Stimulated activated CD8-positive, alpha-beta memory T cell treated with anti-CD3 and anti-CD28 coated beads, Interleukin-7, amount 100 ng/mL, for 1 hour (primary cell): ENCODE measurements around the gene AKAP1.
A peak's percentile ranks its signal among the peaks of the same experiment; 100 is the strongest.
"Not testable (repeated sequence)": the region's sequence is repeated elsewhere in the genome, so short reads cannot be mapped to it uniquely, and the experiment has no call there.

ENCODE experiments used
- DNase-seq, 2 donors: peaks; one replicate each; pipeline ENCODE4 v3.0.0-alpha.2; 2020; ENCODE audit warnings: low read depth in 2 of 2

The AKAP1 gene

GRCh38 chr17:57075193-57075592 is 9.9 kb upstream of the AKAP1 start:
- DNase-seq = no peak

- DNase-seq = no peak
Observed at GRCh38 chr17:57075785-57076184, 9.3 kb upstream of the AKAP1 start.

DNA sequence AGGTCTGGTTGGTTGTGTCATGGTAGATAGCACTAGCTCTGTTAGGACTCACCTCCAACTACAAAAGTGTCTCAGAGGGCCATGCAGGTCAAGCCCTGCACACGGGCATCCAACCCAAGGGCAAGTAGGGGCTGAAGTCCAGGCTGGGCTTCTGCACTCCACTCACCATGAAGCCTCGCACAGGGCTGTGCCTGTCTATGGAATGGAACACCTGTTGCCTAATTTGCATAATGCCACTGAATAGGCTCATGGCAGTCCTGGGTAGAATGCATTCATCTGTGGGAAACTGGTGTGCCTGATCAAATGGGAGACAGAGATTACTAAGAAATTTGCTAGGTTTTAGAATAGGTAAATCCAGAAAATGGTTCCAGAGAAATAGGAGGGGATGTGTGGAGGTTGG is 8.0 kb upstream of the AKAP1 start:
- DNase-seq = no peak

GRCh38 chr17:57078274-57078673 is 6.8 kb upstream of the AKAP1 start:
- no peak for DNase-seq

DNA sequence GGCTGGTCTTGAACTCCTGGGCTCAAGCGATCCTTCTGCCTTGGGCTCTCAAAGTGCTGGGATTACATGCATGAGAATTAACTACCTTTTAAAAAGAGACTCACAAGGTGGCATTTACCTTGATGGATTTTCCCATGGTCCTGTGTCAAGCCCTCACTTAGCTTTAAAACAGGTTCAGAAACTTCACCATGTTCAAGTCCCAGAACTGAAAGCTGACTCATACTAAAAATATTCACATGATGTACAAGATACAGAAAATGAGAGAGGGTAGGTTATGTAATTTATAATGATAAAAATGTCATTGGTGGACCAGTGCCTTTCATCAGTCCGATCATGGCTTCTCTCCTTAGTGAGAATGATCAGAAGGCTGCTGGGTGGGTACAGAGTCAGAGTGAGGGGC is 4.3 kb upstream of the AKAP1 start:
- no peak for DNase-seq

DNA sequence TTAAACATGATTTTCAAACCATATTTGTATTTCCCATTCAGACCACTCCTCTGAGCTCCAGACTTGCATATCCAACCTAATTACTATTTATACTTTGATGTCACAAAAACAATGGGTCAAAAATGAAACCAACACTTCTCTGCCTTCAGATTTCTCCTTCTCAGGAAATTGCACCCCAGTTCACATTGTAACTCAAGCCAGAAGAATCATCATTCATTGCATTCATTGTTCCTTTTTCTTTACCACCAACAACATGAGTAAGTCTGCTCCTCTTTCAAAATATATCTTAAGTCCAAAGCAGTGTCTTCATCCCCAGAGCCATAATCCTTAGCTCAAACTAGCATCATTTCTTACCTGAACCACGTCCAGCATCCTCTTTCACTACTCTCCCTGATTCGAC is 2.6 kb upstream of the AKAP1 start:
- DNase-seq = no peak

DNA sequence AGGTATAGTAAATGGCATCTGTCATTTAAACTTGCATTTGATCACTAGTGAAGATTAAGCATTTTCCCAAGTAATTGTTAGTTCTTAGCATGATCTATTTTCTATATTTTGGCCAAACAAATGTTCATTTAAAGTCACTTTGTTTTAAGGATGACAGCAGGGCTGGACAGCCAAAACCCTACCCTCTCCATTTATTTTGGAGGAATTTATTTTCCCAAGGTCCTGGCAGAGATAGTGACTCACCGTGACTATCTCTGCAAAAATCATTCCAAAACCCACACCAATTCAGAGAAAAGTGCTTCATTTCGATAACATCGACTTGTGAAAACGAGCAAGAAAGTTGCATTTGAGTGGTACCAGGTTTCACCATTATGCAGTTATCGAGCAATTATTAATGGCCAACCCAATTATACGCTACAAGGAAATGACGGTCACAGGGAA is 665 bp upstream of the AKAP1 start:
- no peak for DNase-seq

GRCh38 chr17:57085448-57086068 is 512 bp downstream of the AKAP1 start:
- DNase-seq = peak; percentile 17 to 22

- DNase-seq = no peak
Observed at GRCh38 chr17:57086069-57086930, 1.3 kb downstream of the AKAP1 start.

- no peak for DNase-seq
Observed at GRCh38 chr17:57088298-57088697, 3.3 kb downstream of the AKAP1 start.

DNA sequence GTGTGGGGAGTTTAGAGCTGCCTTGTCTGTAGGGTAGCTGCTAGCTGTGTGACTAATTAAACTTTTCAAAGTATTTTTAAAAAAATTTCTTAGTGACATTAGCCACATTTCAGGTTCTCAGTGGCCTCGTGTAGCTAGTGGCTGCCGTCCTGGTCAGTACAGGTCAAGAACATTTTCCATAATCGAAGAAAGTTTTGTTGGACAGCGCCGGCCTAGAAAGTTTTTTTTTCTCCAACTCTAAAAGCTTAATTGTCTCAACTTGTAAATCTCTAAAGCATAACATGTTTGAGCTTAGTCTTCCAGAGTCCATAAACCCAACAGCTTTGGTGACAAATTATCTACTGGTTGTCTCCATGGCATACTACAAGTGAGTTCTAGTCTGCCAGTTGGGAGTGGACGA is 4.3 kb downstream of the AKAP1 start:
- no peak for DNase-seq

DNA sequence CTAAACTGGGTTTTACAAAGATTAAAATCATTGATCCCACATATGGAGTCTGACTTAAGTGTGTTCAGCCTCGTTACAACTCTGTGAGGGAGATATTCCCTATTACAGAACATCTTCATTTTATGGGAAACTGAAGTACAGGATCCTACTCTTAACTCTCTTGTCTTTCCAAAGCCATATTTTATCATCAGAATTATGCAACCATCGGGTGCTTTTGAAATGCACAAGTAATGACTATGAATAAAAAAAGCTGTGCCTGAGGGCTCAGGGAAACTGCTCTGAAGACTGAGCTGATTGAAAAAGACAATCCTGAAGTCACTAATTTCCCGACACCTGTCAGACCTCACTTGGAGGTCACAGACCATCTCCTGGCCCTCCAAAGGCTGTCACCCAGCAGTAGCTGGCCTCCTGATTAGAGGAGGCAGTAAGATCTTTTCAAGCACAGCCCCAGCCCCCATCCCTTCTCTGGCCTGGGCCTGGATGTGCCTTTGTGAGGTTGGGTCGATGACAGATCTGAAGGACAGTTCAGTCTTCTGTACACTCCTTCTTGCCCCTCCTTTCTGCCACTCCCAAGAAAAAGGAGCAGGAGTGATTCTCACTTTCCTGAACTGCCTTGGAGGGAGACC is 5.6 kb downstream of the AKAP1 start:
- no peak for DNase-seq

DNA sequence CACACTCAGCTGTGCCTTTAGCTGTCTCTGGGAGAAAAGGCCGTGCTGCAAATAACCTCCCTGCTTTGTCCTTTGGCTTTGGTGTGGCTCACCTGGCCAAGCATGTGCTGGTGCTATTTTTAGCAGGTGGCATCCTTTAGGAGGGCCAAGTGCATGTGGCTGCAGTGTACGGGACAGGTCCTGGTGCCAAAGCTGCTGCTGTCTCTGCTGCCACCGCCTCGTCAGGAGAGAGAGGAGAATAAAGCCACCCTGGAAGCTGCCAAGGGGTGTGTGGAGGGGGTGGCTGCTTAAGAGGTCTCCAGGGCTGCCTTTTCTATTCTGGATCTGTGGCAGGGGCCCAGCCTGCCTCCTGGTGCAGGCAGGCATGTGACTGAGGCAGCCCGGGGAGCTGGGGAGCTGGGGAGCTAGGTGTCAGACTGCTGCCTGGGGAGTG is 6.2 kb downstream of the AKAP1 start:
- no peak for DNase-seq

DNA sequence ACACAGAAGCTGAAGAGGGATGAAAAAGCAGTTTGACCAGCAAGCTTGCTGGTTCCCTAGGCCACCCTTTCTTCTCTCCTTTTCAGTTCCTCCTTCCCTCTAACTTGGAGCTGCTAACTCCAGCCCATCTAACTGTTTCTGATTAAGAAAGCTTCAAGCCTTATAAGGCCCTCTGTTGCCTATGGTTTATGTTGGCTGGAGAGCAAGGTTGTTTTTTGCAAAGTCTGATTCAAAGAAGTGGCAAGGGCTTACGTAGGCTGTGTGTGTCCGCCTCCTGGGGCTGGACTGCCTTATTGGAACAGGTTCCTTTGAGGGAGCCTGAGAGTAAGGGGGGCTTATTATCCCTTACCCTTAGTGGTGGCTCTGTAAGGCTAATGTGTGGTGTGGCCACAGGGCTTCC is 7.1 kb downstream of the AKAP1 start:
- DNase-seq = no peak

DNA sequence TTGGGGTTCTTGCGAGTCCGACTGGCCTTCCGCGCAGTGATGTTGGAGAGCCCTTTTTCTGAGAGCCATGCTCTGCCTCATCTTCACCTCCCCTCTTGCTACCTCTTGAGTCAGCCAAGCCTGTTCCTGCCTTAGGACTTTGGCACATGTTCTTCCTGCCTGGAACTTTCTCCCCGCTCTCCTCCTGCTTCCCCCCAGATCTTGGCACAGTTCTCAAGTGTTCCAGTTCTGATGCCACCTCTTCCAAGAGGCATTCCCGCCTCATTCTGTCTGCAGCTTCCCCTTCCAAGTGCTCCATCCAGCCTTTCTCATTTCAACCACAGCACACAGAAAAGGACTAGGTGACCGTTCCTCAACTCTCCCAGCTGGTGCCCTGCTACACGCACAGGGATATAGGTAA is 7.7 kb downstream of the AKAP1 start:
- DNase-seq = no peak

DNA sequence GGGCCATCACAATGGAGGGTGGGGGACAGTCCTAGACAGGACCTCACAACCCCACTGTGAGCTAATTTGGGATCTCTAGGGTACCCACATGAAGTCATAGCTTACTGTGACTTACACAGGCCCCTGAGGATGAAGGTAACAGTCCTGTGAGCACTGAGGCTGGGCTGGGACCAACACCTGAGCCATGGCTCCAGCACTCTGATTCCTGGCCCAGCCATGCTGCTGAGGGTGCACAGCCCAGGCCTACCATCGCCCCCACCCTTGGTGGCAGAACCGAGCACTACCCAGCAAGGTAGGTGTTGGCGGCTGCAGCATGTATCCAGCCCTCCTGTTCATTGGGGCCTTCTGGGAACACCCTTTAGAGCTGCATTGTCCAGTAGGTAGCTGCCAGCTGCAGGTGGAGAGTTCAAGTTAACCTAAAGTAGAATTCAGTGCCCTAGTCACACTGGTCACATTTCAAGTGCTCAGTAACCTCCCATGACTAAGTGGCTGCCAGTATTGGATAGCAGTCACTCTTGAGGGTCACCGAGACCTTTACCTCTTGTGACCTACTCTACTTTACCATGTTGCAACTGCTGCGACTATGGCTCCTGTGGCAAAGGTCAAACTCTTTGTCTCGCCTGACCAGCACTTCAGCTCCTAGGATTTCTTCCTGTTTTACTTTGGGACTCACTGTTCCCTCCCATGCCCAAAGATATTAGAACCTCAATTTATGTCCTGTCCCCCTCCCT is 11.6 kb downstream of the AKAP1 start:
- no peak for DNase-seq

- no peak for DNase-seq
Observed at GRCh38 chr17:57097832-57098421, 12.9 kb downstream of the AKAP1 start.

- no peak for DNase-seq
Observed at GRCh38 chr17:57099165-57099564, 14.1 kb downstream of the AKAP1 start.

DNA sequence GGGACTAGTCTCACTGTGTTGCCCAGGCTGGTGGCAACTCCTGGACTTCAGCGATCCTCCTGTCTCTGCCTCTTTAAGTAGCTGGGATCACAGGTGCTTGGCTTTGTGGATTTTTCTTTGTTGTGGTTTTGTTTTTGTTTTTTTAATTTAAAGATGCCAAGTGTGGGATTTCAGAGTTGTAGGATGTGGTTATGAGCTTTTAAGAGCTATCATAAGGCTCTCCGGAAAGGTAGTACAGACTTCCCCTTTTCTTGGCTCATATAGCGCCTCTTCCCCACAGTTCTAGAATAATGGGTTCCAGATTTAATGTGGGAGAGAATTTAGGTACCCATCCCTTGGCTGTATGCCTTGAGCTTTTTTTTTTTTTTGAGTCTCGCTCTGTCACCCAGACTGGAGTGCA is 17.1 kb downstream of the AKAP1 start:
- no peak for DNase-seq

DNA sequence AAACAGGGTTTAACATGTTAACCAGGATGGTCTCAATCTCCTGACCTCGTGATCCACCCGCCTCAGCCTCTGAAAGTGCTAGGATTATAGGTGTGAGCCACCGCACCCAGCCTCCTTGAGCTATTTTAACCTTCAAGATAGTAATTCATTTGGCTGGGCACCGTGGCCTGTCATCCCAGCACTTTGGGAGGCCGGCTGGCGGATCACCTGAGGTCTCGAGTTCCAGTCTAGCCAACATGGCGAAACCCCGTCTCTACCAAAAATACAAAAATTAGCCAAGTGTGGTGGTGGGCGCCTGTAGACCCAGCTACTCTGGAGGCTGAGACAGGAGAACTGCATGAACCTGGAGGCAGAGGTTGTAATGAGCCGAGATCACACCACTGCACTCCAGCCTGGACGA is 17.6 kb downstream of the AKAP1 start:
- DNase-seq = not testable (repeated sequence)

GRCh38 chr17:57104461-57105175 is 19.6 kb downstream of the AKAP1 start:
- DNase-seq = no peak
